Uterus (tissue), 2 donors: Measurements from ENCODE around the gene LHPP.
A peak's percentile ranks its signal among the peaks of the same experiment; 100 is the strongest.

Source experiments
- POLR2A ChIP-seq, 2 donors: fragments of 450-650 bp; IDR thresholded peaks; one replicate each; pipeline ENCODE4 v1.6.1; 2016; ENCODE audit warnings: antibody characterized with exemption in 2 of 2, mild to moderate bottlenecking in 1 of 2, moderate library complexity in 1 of 2
- TF ChIP-seq, protein P1 (sequence below), 4 experiments: fragments of 200-600 bp in 2 of 4; fragments of 450-650 bp in 2 of 4; sonication (generic) in 2 of 4; IDR thresholded peaks; one replicate each; pipeline ENCODE4 v1.5.1; 2016 to 2019; ENCODE audit warnings: antibody characterized with exemption in 4 of 4, mild to moderate bottlenecking in 2 of 4, moderate library complexity in 1 of 4

DNA sequence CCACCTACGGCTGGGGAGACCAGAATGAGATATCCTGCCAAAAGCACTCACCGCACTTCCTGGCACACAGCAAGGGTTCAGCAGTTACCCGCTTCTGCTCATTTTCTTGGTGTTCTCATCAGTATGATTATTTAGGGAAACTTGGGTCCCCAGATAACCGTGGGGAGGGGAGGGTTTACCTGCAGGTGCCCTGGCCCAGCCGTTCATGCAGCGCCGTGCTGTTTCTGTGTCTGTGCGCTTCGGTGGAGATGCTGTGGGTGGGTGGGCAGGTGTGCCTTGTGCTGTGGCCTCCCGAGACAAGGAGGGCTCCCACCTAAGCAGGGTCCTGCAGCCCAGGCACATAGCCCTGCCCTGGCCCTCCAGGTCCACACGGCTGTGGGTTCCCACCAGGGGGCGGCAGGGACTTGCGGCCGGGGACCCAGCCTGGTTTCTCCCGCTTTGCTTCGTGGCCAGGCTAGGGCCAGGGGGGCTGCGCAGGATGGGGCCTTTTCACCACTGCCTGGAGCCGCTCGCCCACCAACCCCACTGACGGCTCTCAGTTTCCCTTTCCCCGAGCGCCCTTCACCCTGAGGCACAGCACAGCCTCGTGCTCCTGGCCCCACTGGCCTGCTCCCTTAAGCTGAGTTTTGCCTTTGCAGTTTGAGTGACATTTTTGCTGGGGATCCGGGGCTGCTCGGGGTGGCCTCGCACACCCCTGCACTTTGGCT, 78.5 kb downstream of the LHPP start:
- TF ChIP-seq, protein P1, sequence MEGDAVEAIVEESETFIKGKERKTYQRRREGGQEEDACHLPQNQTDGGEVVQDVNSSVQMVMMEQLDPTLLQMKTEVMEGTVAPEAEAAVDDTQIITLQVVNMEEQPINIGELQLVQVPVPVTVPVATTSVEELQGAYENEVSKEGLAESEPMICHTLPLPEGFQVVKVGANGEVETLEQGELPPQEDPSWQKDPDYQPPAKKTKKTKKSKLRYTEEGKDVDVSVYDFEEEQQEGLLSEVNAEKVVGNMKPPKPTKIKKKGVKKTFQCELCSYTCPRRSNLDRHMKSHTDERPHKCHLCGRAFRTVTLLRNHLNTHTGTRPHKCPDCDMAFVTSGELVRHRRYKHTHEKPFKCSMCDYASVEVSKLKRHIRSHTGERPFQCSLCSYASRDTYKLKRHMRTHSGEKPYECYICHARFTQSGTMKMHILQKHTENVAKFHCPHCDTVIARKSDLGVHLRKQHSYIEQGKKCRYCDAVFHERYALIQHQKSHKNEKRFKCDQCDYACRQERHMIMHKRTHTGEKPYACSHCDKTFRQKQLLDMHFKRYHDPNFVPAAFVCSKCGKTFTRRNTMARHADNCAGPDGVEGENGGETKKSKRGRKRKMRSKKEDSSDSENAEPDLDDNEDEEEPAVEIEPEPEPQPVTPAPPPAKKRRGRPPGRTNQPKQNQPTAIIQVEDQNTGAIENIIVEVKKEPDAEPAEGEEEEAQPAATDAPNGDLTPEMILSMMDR (IDR thresholded peaks at IDR 0.05): peak; percentile 86 to 96 (median 90)
- TF ChIP-seq POLR2A (IDR thresholded peaks at IDR 0.05): peak in 1 of 2 donors; percentile 31
